ENCODE measurements around the gene DIP2C.

DNA sequence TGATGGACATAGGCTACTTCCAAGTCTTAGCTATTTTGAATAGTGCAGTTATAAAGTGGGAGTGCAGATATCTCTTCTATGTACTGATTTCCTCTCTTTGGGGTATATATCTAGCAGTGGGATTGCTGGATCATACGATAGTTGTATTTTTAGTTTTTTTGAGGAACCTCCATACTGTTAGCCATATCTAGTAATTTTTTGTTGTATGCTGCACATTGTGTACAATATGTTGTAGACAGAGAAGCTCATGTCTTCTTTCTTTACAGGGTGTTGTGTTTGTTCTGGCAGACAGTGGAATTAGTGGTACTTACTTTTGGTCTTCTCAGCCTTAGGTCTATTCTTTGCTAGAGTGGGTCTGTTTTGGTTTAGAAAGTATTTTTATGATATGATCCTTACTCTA lies 13.7 kb upstream of the DIP2C start:
- TF ChIP-seq, protein P1, sequence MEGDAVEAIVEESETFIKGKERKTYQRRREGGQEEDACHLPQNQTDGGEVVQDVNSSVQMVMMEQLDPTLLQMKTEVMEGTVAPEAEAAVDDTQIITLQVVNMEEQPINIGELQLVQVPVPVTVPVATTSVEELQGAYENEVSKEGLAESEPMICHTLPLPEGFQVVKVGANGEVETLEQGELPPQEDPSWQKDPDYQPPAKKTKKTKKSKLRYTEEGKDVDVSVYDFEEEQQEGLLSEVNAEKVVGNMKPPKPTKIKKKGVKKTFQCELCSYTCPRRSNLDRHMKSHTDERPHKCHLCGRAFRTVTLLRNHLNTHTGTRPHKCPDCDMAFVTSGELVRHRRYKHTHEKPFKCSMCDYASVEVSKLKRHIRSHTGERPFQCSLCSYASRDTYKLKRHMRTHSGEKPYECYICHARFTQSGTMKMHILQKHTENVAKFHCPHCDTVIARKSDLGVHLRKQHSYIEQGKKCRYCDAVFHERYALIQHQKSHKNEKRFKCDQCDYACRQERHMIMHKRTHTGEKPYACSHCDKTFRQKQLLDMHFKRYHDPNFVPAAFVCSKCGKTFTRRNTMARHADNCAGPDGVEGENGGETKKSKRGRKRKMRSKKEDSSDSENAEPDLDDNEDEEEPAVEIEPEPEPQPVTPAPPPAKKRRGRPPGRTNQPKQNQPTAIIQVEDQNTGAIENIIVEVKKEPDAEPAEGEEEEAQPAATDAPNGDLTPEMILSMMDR (IDR thresholded peaks at IDR 0.05): no peak
- no peak for TF ChIP-seq POLR2A (IDR thresholded peaks at IDR 0.05)
